Measurements from ENCODE around the gene SMPD1. TPM values are rescaled to one million over a fixed set of nuclear protein-coding genes. Genes with fewer than 3 reads are reported as not detected.
A peak's percentile ranks its signal among the peaks of the same experiment; 100 is the strongest.

Gene SMPD1
- total and polyA plus RNA-seq, 2 donors from 2014 or later = 76.0 to 155 TPM

DNA sequence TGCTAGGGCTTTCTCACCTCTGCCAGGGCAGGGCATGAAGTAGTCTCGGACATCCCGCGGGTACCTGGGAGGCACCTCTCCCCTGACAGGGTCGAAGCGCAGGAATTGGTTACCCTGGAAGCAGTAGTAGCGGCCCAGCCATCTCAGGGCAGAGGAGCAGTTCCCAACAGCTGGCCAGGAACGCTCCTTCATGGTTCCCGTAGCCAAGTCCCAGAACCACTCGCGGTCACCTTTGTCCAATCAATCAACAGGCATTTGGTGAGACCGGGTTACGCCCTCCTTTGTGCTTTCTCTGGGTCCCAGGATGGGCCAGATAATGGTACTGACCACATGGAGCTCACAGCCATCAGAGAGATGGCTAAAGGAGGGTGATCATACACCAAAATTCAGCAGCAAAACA lies 47.1 kb downstream of the SMPD1 start:
- TF ChIP-seq, protein P1, sequence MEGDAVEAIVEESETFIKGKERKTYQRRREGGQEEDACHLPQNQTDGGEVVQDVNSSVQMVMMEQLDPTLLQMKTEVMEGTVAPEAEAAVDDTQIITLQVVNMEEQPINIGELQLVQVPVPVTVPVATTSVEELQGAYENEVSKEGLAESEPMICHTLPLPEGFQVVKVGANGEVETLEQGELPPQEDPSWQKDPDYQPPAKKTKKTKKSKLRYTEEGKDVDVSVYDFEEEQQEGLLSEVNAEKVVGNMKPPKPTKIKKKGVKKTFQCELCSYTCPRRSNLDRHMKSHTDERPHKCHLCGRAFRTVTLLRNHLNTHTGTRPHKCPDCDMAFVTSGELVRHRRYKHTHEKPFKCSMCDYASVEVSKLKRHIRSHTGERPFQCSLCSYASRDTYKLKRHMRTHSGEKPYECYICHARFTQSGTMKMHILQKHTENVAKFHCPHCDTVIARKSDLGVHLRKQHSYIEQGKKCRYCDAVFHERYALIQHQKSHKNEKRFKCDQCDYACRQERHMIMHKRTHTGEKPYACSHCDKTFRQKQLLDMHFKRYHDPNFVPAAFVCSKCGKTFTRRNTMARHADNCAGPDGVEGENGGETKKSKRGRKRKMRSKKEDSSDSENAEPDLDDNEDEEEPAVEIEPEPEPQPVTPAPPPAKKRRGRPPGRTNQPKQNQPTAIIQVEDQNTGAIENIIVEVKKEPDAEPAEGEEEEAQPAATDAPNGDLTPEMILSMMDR (IDR thresholded peaks at IDR 0.05; ENCODE audit: borderline replicate concordance, extremely low read depth, insufficient read depth) = no peak
- DNase-seq (no peak), FAIRE-seq (no peak)
- intact Hi-C loops (cut with DNase I) = no loop called here
- Histone ChIP-seq H3K9me3 (ENCODE audit: control insufficient read depth in 2 of 3, insufficient read depth in 1 of 3, low read length in 3 of 3) (no peaks in the 10 kb centered on the region), H3K9ac (ENCODE audit: low read length in 3 of 3) (no peak overlapping the region), H3K27me3 (ENCODE audit: control insufficient read depth, insufficient read depth, low read length) (no peaks in the 10 kb centered on the region), H3K36me3 (ENCODE audit: control insufficient read depth in 2 of 3, insufficient read depth in 3 of 3, low read length in 3 of 3) (no peaks in the 10 kb centered on the region), H3K4me1 (ENCODE audit: control insufficient read depth in 2 of 3, insufficient read depth in 2 of 3, low read depth in 1 of 3, low read length in 3 of 3) (no peaks in the 10 kb centered on the region), H3K27ac (ENCODE audit: low read depth in 2 of 2, low read length in 2 of 2) (no peak overlapping the region), H3K4me3 (ENCODE audit: low read length in 3 of 3) (no peak overlapping the region)

DNA sequence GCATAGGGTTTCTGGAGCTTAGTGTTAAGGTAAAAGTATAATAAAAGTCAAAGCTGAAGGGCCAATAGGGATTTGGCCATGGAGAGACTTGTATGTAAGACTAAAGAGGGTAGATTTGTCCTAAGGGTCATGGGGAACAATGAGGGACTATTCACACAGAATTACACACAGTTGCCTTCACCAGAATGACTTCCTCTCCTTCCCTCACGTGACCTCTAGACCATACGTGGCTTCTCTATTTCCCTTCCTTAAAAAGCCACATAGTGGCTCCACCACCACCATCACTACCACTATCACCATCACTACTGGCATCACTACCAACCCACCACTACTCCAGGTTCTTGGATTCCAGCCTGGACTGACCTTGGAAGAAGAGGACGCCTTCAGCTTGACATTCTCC lies 47.7 kb downstream of the SMPD1 start:
- H3K4me1 ChIP-seq (ENCODE audit: control insufficient read depth in 2 of 3, insufficient read depth in 2 of 3, low read depth in 1 of 3, low read length in 3 of 3) = peaks cover 0 to 1% (median 0%) of the 10 kb centered on the region in 3 donors
- no peaks in the 10 kb centered on the region for H3K27me3 ChIP-seq (ENCODE audit: control insufficient read depth, insufficient read depth, low read length)
- intact Hi-C loops (cut with DNase I) = no loop called here
- H3K9me3 ChIP-seq (ENCODE audit: control insufficient read depth in 2 of 3, insufficient read depth in 1 of 3, low read length in 3 of 3) = no peaks in the 10 kb centered on the region
- TF ChIP-seq, protein P1 (IDR thresholded peaks at IDR 0.05; ENCODE audit: borderline replicate concordance, extremely low read depth, insufficient read depth) = no peak
- no peaks in the 10 kb centered on the region for H3K36me3 ChIP-seq (ENCODE audit: control insufficient read depth in 2 of 3, insufficient read depth in 3 of 3, low read length in 3 of 3)
- no peak overlapping the region for H3K27ac ChIP-seq (ENCODE audit: low read depth in 2 of 2, low read length in 2 of 2)
- no peak overlapping the region for H3K9ac ChIP-seq (ENCODE audit: low read length in 3 of 3)
- no peak overlapping the region for H3K4me3 ChIP-seq (ENCODE audit: low read length in 3 of 3)
- FAIRE-seq (no peak), DNase-seq (no peak)

DNA sequence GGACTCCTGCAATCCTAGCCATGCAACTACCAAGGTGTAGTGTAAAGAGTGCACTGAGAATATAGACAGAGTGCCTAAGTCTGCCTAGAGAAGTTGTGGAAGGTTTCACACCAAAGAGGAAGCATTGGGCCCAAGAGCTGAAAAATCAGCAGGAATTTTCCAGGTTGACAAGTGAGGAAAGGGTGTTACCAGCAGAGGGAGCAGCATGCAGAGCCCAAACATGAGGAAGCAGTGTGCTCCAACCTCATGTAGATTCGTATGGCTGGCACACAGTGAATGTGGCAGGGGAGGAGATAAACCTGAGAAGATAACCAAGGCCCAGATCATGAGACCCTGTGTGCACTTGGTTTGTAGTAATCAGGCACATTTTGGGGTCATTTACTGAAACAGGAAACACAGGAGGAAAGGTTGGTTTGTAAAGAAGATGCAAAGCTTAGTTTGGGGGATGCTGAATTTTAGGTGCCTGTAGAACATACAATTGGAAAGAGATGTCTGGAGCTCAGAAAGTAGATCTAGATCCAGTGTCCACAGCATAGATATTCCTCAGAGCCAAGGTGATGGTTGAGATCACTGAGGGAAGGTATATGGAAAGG lies 48.8 kb downstream of the SMPD1 start:
- intact Hi-C loops (cut with DNase I) = no loop called here
- H3K4me1 ChIP-seq (ENCODE audit: control insufficient read depth in 2 of 3, insufficient read depth in 2 of 3, low read depth in 1 of 3, low read length in 3 of 3) = peaks cover 0 to 4% (median 0%) of the 10 kb centered on the region in 3 donors
- TF ChIP-seq, protein P1 (IDR thresholded peaks at IDR 0.05; ENCODE audit: borderline replicate concordance, extremely low read depth, insufficient read depth) = peak; percentile 58
- no peak overlapping the region for H3K4me3 ChIP-seq (ENCODE audit: low read length in 3 of 3)
- peak in 4 of 5 donors; percentile 50 to 79 (median 63) for DNase-seq
- no peak overlapping the region for H3K9ac ChIP-seq (ENCODE audit: low read length in 3 of 3)
- H3K36me3 ChIP-seq (ENCODE audit: control insufficient read depth in 2 of 3, insufficient read depth in 3 of 3, low read length in 3 of 3) = no peaks in the 10 kb centered on the region
- no peaks in the 10 kb centered on the region for H3K9me3 ChIP-seq (ENCODE audit: control insufficient read depth in 2 of 3, insufficient read depth in 1 of 3, low read length in 3 of 3)
- no peaks in the 10 kb centered on the region for H3K27me3 ChIP-seq (ENCODE audit: control insufficient read depth, insufficient read depth, low read length)
- FAIRE-seq = no peak
- H3K27ac ChIP-seq (ENCODE audit: low read depth in 2 of 2, low read length in 2 of 2) = no peak overlapping the region
